Cortex of kidney (tissue), 1 donor: ENCODE data around the gene LMAN1.

Source experiments
- DNase-seq: peaks from one replicate; lab custom pipeline; 2025; lab: John Stamatoyannopoulos, UW

Gene LMAN1, protein sequence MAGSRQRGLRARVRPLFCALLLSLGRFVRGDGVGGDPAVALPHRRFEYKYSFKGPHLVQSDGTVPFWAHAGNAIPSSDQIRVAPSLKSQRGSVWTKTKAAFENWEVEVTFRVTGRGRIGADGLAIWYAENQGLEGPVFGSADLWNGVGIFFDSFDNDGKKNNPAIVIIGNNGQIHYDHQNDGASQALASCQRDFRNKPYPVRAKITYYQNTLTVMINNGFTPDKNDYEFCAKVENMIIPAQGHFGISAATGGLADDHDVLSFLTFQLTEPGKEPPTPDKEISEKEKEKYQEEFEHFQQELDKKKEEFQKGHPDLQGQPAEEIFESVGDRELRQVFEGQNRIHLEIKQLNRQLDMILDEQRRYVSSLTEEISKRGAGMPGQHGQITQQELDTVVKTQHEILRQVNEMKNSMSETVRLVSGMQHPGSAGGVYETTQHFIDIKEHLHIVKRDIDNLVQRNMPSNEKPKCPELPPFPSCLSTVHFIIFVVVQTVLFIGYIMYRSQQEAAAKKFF

DNA sequence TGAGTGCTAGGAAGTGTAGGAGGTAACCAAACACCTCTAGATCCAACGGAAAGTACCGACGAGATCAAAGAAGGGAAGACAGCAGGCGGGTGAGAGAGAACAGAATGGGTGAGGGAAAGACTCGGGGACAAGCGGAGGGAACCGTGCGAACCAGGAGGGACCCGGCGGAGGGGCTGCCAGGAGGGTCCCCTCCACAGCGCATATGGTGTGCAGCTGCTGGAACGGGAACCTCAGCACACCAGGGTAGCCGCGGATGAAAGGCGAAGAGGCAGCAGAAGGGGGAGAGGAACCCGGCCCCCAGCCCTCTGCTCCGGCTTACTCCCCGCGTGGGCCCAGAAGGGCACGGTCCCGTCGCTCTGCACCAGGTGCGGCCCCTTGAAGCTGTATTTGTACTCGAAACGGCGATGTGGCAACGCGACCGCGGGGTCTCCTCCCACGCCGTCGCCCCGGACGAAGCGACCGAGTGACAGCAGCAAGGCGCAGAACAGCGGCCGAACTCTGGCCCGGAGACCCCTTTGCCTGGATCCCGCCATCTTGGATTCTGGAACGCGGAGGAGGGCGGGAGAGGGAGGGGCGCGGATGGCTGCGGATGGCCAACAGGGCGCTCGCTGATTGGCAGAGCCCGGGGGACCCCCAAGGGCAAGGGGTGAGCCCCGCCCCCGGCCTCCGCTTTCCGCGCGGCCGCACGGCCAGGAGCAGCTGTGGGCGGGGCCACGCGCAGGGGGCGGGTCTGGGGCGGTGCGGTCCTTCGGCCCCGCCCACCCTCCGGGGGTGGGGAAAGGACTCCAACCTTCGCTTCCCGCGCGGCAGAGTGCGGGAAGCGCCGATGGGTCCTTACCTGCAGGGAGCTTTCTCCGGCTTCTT, at the start of gene LMAN1:
Gene LMAN1, minus strand, starts transcription at position 554 of the 864 bp plus-strand sequence. Its CDS starts 21 bp downstream, at position 533.
- DNase-seq, result peak; percentile 40

DNA sequence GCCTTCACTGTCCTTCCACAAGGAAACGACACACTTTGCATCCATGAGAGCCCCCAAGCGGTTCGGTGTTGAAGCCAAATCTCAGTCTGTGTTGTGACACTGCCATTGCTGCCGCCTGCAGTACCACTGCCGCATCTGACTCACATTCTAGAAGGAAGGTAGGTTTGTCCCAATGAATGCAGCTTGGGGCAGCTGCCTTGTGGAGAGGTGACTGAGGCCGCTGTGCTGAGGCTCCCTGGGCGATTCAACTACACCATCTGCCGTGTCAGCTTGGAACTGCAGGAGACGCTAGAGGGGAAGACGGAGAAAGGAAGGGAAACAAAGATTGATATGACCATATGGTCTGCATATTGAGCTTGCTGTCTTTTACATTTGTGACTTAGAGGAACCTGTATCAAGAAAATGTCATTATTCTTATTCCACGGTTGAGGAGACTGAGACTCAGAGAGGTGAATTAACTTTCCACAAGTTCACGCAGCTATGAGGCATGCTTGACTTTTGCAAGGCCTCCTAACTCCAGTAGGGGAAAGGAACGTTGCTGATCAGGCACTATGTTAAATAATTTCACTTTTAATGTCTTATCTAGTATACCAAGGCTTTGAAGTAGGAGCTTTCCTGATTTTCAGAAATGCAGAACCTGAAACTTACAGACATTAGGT, 43.5 kb upstream of the LMAN1 start:
- DNase-seq, result no peak

DNA sequence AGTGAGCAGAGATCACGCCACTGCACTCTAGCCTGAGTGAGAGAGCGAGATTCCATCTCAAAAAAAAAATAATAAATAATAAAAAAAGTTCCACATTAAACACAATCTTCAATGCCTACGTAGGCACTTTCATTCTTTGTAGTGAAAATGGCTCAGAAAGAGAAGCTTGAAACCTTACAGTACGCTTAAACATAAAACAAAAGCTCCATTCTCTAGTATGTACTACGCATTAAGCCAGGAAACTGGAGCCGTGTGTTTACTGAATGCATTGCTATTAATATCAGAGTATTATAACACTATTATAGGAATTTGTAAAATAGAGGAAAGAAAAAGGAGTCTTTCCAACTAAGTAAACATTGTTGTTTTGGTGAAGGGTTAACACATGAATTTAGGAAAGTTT, 41.3 kb upstream of the LMAN1 start:
- DNase-seq, result no peak

DNA sequence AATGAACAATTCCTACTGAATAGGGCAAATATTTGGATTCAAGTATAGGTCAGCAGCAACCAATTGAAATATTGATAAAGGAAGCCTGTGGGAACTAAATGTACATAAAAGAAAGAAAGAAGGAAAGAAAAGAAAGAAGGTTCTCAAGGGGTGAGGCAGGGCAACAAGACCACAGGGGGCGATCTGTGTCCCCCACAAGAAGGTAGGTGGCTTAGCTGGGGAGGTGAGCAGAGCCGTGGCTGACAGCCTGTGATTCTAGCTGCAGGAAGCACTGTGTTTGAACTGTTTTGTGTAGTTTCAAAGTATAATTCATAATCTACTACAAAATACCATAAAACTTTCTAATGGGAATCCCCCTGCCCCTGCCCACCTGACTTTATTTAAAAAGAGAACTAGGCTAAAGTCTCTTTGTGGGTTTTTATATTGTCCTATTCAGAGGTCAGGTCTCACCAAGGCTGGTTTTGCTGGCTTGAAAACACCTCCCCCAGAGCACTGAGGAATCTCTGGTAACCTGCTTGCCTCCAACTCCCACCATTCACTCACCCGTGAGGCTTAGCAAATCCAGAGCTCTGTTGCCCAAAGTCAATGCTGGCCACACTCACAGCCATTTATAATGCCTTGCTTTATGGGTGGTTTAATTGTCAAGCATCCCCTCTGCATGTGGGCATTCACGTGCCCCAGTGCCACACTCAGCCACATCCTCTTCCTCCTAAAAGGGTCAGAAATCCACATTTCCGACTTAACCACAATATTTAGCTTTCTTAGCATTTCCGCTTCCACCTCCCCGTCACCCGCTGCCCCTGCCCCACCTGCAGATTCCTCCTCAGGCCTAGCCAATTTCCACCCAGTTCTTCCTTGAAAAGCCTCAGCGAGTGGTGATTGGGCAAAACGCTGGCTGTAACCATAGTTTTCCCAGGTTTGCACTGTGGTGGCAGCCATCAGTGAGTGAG, 36.4 kb upstream of the LMAN1 start:
- no peak for DNase-seq

DNA sequence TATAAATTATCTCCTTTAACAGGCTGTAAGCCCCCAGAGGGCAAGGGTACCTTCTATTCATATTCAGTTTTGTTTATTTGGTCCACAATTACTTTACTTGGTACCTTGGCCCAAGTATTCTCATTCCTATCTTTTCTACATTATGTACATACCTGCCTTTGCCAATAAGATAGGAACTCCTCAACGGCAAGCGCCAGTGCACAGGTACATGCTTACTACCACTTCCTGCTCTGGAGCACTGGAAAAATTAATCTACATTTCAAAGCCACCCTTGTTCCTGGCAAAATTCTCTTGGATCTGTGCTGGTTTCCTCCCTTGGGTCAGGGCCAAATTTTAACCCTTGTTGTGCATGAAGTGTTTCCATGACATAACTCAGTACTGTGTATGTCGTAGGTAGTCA, 34.3 kb upstream of the LMAN1 start:
- no peak for DNase-seq

DNA sequence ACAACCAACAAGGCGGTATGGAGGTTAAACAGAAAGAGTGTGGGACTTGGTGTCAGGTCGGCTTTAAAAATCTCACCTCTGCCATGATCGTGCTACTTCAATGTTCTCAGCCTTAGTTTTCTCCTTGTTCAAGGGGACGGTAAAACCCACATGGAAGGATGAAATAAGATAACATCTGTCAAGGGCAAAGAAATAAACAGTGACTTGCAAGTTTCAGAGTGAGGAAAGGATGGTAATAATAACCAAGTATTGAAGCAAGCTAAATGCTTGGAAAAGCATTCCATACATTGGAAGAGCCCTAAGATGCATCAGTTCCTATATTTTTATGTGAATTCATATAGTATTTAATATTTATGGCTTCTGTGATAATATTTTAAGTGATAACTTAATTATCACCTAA, 29.8 kb upstream of the LMAN1 start:
- DNase-seq, result no peak

DNA sequence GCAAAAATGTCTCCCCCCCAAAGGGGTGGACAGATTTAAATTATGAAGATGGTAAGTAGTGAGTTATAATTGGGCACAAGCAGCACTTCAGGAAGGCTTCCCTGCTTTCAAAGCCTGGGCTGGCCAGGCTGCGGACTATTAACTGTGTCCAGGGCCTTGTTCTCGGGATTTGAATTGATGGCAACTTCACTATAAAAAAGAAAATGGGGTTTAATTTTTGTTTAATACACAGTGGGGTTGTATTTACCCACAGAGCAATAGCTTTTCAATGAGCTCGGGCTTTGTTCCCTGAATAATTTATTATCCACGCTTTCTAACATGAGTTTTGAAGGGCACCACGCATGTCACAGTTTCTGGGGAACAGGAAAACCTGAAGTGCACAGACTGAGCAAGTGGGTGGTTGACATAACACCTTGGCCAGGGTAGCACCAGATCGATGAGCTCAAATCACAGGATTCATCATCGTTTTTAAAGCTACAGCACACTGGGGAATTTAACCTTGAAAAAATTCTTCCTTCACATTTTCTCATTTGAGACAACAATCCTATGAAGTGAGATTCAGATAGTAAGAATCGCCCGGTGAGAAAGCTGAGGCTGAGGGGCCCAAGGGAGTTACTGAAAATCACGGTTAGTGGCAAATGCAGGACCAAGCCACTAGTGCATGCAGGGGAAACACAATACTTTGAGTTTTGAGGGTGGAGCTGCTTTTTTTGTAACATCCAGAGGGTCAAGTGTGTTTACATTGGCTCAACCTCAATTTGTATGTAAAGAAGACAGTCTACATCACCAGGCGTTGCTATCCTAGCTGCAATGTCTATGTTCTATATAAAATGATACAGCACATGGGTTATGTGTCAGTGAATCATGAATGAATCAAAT, 28.9 kb upstream of the LMAN1 start:
- DNase-seq, result no peak

DNA sequence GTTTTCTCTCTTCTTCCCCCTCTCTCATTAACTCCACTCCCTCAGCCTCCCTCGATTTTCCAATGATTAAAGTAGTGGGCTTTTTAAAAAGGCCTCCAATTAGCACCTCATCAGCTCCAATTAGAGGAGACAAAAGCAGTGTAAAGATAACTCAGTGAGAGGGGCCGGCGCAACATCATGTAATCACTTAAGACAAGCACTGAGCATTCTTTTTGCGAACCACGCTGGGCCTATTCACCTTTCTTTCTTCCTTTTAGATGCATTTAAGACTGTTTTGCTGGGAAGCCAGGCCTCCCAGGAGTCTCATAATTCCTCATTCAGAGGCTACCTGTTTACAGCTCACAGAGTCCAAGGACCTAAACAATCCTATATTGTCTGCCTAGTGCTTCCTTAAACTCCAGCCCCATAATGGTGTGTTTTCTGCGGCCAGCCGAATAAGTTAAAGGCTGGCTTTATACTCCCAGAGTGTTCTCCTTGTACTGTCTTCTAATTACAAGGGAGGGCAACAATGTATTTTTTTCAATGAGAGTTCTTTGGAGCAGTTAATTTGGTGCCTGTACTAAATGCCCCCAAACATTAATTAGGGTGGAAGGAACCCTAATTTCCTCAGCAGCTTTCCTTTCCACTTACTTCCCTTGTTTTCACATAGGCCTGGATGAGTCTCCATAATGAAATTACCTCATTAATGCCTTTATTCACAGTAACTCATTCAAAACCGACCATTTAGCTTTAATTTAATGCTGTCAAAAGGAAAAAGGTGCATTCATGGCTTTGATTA, 28.0 kb upstream of the LMAN1 start:
- DNase-seq, result no peak

DNA sequence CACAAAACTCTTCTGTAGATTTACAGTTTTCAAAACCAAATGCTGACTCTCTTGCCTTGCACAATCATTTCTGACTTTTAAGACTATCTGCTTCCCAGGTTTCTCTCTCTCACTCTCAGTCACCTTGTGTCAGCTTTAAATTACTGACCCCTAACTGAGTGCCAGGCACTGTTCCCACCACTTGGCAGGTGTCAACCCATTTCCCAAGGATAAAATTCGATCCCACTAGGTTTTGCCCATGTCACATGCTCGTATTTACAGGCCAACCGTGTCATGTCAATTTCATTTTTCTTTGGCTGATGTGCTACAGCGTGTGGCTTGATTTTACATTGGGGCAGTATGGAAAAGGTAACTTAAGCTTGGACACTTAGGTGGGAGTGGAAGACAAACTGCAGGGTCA, 26.1 kb upstream of the LMAN1 start:
- no peak for DNase-seq

DNA sequence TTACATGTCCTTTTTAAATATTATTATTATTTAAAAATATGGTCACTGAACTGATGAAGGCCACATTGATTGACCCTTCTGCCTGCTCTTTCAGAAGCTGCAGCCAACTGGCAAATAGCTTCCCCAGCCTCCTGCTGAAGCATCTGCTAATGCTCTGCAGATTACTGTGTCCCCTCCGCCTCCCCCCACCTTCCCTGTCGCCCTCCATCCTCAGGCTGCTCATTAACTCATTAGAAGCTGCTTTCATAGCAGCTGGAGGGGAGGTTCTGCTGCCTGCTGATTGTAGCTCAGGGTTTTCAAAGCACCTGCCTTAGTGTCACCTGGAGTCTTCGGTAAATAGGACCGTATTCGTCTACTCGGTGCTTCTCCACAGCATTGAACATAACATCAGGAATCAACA, 24.8 kb upstream of the LMAN1 start:
- DNase-seq, result no peak

DNA sequence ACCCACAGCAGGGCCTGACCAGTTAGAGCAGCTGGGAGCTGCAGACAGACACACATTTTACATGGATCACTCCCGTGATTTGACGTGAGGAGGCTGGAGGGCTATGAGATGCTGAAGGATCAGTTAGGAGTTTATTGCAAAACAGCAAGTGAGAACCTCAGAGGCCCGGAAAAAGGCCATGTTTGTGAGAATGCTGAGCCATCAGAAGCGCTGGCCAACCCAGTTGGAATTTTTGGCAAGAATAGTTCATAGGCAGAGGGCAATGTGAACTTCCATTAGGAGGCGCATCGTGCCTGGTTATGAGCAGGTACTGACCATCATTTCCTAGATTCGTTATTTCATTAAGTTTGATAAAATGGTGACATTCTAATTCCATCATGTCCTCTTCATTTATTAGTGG, 23.3 kb upstream of the LMAN1 start:
- no peak for DNase-seq

DNA sequence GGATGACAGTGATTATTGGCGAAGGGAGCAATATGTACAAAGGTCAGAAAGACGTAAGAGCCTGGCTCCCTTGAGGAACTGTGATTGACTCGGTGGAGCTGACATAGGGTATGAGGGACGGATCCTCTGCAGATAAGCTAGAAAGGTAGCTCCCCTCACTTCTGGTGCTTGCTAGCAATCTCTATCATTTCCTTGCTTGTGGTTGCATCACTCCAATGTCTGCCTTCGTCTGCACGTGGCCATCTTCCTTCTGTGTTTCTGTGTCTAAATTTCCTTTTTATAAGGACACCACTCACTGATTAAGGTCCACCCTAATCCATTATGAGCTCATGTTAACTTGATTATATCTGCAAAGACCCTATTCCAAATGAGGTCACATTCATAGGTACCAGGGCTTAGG, 22.9 kb upstream of the LMAN1 start:
- no peak for DNase-seq

DNA sequence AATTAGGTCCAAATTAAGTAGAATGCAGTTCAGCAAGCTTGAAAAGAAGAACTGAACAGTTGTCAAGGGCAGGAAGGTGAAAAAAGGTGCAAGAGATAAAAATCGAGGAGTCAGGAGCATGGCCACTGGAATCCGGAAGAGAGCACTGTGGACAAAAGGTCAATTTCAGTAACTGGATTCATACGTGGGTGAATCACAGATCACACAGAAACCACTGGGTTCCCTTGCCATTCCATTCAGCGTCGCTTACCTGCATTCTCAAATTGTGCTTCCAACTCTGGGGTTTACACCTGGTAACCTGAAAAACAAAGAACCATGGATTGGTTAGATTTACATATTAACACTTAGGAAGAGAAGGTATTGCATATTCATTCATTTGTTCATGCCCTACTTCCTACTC, 21.6 kb upstream of the LMAN1 start:
- DNase-seq, result no peak

DNA sequence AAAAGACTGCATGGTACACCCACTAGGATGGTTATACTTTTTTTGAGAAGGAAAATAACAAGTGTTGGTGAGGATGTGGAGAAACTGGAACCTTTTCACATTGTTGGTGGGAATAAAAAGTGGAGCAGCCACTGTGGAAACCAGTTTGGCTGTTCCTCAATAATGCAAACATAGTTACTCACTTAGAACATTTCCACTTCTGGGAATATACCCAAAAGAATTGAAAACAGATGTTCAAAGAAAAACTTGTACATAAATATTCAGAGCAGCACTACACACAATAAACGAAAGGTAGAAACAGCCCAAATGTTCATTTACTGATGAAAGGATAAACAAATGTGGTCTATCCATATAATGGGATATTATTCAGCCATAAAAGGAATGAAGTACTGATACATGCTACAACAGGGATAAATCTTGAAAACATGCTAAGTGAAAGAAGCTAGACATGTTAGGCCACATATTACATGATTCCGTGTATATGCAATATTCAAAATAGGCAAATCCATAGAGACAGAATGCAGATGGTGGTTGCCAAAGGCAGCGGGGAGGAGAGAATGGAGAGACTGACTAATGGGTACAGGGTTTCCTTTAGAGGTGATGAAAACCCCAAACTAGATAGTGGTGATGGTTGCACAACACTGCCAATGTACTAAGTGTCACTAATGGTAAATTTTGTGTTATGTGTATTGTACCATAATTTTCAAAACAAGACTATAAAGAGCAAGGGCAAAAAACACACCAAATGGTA, 20.9 kb upstream of the LMAN1 start:
- no peak for DNase-seq

DNA sequence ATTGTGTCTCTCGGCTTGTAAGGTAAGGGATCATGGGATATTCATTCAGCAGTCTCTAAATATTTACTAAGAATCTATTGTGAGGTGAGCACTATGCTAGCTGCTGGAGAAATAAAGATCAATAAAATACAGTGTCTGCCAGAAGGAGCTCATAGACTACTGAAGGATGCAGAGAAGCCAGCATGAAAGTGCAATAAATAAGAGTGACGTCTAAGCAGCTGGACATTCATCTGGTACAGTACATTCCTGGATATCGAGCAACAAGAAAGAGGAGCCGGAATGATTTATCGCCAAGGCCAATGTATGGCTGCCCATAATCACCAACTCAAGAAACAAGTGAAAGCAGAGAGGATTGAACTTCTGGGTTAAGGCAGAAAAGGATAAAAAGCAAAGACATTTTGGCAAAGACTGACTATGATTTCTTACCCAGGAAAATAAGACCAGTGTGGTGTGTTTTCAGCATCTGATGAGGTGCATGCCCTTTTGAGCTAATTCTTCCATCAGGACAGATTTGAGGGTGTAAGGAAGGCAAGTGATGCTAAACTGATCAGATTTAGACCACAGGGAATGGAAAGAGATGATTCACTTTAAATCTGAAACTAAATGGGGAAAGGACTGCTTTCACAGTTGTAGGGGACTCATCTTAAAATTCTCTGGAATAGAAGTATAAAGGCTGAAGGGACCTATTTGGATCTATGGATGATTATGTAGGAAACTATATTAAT, 18.7 kb upstream of the LMAN1 start:
- DNase-seq, result no peak

DNA sequence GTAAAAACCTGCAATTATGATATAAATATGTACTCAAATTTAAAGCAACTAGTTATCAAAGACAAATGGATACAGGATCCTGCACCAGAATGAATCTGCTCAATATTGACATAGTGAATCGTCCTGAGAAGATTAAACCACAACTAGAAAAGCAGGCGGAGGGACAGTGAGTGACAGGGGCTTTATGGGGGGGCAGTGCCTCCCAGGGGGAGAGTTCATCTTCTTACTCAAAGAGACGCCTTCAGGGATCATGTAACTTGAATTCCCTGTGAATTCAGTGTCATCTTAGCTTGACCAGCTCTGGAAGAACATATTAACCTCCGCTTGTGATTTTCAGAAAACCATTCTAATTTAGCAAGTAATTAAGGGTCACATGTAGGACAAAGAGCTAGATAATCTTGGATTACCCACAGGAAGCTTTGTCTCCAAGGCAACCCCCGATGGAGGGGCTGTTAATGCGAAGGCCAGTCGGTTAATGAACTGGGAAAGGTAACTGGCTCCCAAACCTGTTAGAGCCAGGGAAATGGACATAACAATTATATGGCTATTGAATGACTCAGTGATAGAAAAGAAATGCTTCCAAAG, 17.4 kb upstream of the LMAN1 start:
- no peak for DNase-seq

DNA sequence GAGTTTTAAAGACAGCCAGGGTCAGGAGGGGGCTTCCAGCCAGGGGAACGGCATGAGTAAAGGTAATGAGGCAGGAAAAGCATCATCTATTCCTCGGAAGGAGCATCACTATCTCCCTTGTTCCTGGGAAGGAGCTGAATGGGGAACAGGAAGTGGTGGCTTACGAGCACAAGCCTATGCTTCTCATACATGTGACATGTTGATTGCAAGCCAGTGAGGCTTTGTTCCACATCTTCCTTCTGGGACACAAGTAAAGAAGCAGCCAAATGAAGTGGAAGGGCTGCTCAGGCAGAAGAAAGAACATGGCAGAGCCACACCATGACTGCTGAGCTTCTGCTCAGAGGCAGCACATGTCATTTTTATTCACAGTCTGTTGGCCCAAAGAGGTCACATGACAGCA, 15.1 kb upstream of the LMAN1 start:
- no peak for DNase-seq

DNA sequence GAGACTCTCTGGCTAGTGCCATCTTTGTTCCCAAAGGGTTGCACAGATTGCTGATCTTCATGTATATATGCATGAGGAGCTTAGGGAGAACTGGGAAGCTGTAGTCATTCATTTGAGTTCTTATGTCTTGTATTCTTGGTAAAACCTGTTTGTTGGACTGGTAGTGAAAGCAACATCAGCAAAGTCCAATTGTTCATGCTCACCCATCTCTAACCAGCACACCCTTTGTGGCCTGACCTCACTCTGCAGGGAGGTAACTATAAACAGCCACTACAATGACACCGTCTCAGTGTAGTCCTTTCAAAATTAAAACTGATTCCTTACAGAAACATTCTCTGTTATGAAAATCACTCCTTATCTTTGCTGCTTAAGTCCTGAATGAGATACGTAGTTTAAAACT, 13.9 kb upstream of the LMAN1 start:
- no peak for DNase-seq
